Peyer's patch (tissue), 4 donors: Measurements from ENCODE around the gene DDX39B. TPM values are rescaled to one million over a fixed set of nuclear protein-coding genes. Genes with fewer than 3 reads are reported as not detected.

ENCODE experiments used
- DNase-seq, 3 donors: peaks; one replicate each; pipeline ENCODE4 v3.0.0-alpha.2; 2017 to 2019
- H3K27ac ChIP-seq, 4 donors: fragments of 200-600 bp; sonication (generic); one replicate each; pipeline ENCODE4 v1.5.1; 2016 to 2019
- H3K27me3 ChIP-seq, 2 donors: fragments of 200-600 bp; sonication (generic); one replicate each; pipeline ENCODE4 v1.5.1; 2019
- H3K36me3 ChIP-seq, 3 donors: fragments of 200-600 bp; sonication (generic); one replicate each; pipeline ENCODE4 v1.5.1; 2016 to 2019
- H3K4me1 ChIP-seq, 4 donors: fragments of 200-600 bp; sonication (generic); one replicate each; pipeline ENCODE4 v1.5.1; 2016 to 2019
- H3K4me3 ChIP-seq, 4 donors: fragments of 200-600 bp; sonication (generic); 1 replicate in 3 of 4; 2 replicates in 1 of 4; pipeline ENCODE4 v1.5.1; 2016 to 2019; ENCODE audit warnings: mild to moderate bottlenecking in 1 of 4
- H3K9me3 ChIP-seq, 4 donors: fragments of 200-600 bp; sonication (generic); one replicate each; pipeline ENCODE4 v1.5.1; 2016 to 2019; ENCODE audit warnings: mild to moderate bottlenecking in 1 of 4
- CTCF ChIP-seq, 6 experiments: fragments of 450-650 bp in 4 of 6; fragments of 200-600 bp in 2 of 6; sonication (generic) in 1 of 6; IDR thresholded peaks; one replicate each; pipeline ENCODE4 v1.5.1; 2017 to 2019; ENCODE audit warnings: antibody characterized with exemption in 6 of 6, mild to moderate bottlenecking in 3 of 6, moderate library complexity in 1 of 6
- POLR2A ChIP-seq, 2 donors: fragments of 450-650 bp; IDR thresholded peaks; one replicate each; pipeline ENCODE4 v1.5.1; 2017; ENCODE audit warnings: antibody characterized with exemption in 2 of 2, mild to moderate bottlenecking in 2 of 2, moderate library complexity in 2 of 2
- total RNA-seq, 4 donors: library from RNA; depleted of rRNA; stranded (reverse); fragments of >200 nt; gene quantifications; one replicate each; pipeline ENCODE4 v1.1.0, GENCODE V29; 2016

The DDX39B gene
- total RNA-seq, 4 donors from 2014 or later, result 161 to 1,087 (median 280) TPM

DNA sequence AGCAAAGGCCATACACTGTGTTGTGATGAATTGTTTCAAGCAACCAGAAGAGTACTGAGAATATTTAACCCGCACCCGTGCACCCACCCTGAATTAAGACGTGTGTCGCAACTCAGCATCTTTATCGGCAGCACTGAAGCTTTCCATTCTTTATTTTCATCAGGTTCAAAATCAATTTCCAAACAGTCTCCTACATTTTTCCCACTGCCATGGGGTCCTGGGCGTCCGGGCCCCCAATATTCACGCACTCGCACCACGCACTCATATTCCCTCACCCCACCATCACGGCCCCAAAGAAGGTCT is 38.6 kb upstream of the DDX39B start:
- peaks cover 0 to 16% (median 10%) of the 10 kb centered on the region in 4 donors for H3K4me1 ChIP-seq
- no peaks in the 10 kb centered on the region for H3K9me3 ChIP-seq
- TF ChIP-seq POLR2A (IDR thresholded peaks at IDR 0.05), result no peak
- no peak for DNase-seq
- no peaks in the 10 kb centered on the region for H3K36me3 ChIP-seq
- no peaks in the 10 kb centered on the region for H3K27me3 ChIP-seq
- peak overlapping the region; percentile 76 to 93 (median 86) for H3K27ac ChIP-seq
- H3K4me3 ChIP-seq, result peak overlapping the region; percentile 68 to 78 (median 70)

DNA sequence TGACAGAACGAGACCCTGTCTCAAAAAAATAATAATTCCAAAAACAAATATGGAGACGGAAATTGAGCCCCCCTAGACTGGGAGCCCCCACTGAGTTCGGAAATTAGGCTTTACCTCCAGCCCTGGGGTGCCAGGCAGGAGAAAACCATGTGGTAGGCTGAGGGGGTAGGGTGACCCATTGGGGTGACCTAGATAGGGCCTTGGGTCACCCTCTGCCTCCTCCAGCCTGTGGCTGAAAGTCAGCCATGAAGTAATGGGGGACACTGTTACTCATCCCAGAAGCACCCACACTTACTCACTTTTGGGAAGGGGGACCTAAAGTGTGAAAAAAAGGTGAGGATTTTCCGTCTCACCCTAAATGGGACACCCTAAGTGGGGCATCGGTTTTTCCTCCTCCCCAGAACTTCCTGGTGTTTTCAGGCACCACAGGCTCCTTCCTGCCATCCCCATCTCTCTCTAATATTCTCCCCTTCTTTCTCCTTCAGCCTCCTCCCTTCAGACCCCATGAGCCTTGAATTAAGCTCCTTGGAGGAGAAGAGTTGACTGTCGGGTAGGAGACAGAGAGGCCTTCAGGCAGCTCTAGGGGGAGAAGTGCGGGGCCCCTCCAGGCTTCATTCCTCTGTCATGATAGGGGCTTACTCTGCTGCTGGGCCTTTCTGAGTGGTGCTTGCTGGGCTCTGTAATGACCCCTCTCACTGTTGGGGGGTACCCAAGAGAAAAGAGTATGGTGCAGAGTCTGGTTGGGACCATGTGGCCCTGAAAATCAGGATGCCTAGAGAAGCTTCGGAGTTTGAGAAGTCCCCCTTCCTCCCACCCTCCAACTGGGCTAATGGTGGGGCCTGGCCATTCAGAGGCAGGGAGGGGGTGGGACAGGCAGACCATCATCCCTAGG is 38.0 kb upstream of the DDX39B start:
- Histone ChIP-seq H3K27me3 (no peaks in the 10 kb centered on the region), H3K9me3 (no peaks in the 10 kb centered on the region), H3K4me3 (peak overlapping the region; percentile 68 to 78 (median 70)), H3K27ac (peak overlapping the region; percentile 76 to 93 (median 86)), H3K4me1 (peaks cover 0 to 19% (median 7%) of the 10 kb centered on the region in 4 donors), H3K36me3 (no peaks in the 10 kb centered on the region)
- no peak for DNase-seq
- no peak for TF ChIP-seq CTCF (IDR thresholded peaks at IDR 0.05)
- TF ChIP-seq POLR2A (IDR thresholded peaks at IDR 0.05), result no peak

- no peak for DNase-seq
- Histone ChIP-seq H3K9me3 (no peaks in the 10 kb centered on the region), H3K27me3 (no peaks in the 10 kb centered on the region), H3K4me1 (peaks cover 0 to 23% (median 7%) of the 10 kb centered on the region in 4 donors), H3K36me3 (no peaks in the 10 kb centered on the region), H3K4me3 (no peak overlapping the region), H3K27ac (peak overlapping the region in 2 of 4 donors; percentile 87 to 93)
- no peak for TF ChIP-seq POLR2A (IDR thresholded peaks at IDR 0.05)
- no peak for TF ChIP-seq CTCF (IDR thresholded peaks at IDR 0.05)
Observed at GRCh38 chr6:31579119-31579505, 37.3 kb upstream of the DDX39B start.

GRCh38 chr6:31578184-31579118 is 36.6 kb upstream of the DDX39B start:
- no peak for DNase-seq
- H3K4me3 ChIP-seq, result no peak overlapping the region
- H3K4me1 ChIP-seq, result peaks cover 0 to 23% (median 7%) of the 10 kb centered on the region in 4 donors
- no peaks in the 10 kb centered on the region for H3K27me3 ChIP-seq
- H3K27ac ChIP-seq, result peak overlapping the region in 2 of 4 donors; percentile 12 to 93
- TF ChIP-seq POLR2A (IDR thresholded peaks at IDR 0.05), result no peak
- no peak for TF ChIP-seq CTCF (IDR thresholded peaks at IDR 0.05)
- no peaks in the 10 kb centered on the region for H3K9me3 ChIP-seq
- no peaks in the 10 kb centered on the region for H3K36me3 ChIP-seq

DNA sequence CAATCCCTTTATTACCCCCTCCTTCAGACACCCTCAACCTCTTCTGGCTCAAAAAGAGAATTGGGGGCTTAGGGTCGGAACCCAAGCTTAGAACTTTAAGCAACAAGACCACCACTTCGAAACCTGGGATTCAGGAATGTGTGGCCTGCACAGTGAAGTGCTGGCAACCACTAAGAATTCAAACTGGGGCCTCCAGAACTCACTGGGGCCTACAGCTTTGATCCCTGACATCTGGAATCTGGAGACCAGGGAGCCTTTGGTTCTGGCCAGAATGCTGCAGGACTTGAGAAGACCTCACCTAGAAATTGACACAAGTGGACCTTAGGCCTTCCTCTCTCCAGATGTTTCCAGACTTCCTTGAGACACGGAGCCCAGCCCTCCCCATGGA is 35.8 kb upstream of the DDX39B start:
- Histone ChIP-seq H3K27ac (peak overlapping the region in 2 of 4 donors; percentile 78 to 93), H3K4me1 (peaks cover 0 to 27% (median 7%) of the 10 kb centered on the region in 4 donors), H3K4me3 (peak overlapping the region in 2 of 4 donors; percentile 15 to 55), H3K9me3 (no peaks in the 10 kb centered on the region), H3K36me3 (no peaks in the 10 kb centered on the region), H3K27me3 (no peaks in the 10 kb centered on the region)
- no peak for TF ChIP-seq POLR2A (IDR thresholded peaks at IDR 0.05)
- no peak for TF ChIP-seq CTCF (IDR thresholded peaks at IDR 0.05)
- no peak for DNase-seq
